SK-N-MC (cell line): ENCODE measurements around the gene SGMS2.

ENCODE experiments used
- EZH2 ChIP-seq: fragments of 200-600 bp; sonication (generic); IDR thresholded peaks from one replicate; pipeline ENCODE4 v1.6.1; 2017; ENCODE audit warnings: antibody characterized with exemption
- FOXP2 ChIP-seq: optimal IDR thresholded peaks from 2 replicates; pipeline ENCODE3; 2011; ENCODE audit warnings: mild to moderate bottlenecking, moderate library complexity; ENCODE audit not compliant: insufficient read depth; ENCODE audit errors: extremely low read length, control extremely low read depth
- POLR2AphosphoS5 ChIP-seq: IDR thresholded peaks from 2 replicates; pipeline ENCODE4 v1.6.1; 2012; ENCODE audit warnings: mild to moderate bottlenecking, low read depth, low read length, borderline replicate concordance

DNA sequence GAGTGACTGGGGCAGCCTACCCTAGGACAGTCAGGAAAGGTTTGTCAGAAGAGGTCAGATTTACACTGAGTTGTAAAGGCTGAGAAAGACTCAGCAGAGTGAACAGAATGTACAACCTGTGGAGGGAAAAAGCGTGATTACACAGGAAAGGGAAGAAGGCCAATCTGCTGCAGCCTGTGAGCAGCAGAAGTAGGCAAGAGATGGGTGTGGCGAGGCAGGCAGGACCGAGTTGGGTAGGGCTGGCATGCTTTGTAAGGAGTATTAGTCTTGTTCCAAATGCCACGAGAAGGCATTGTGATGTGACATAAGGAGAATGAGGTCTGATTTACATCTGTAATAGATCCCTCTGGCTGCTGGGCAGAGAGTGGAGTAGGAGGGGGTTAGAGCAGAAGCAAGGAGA, 12.6 kb downstream of the SGMS2 start:
- TF ChIP-seq POLR2AphosphoS5 (no peak), EZH2 (no peak), FOXP2 (no peak)
